HEK293 (cell line): ENCODE results near the gene ESR1.

Experiments used
- CTCF ChIA-PET: fragments of 350-600 bp; formaldehyde crosslinking; extraction: SDS; loops from one replicate; lab custom pipeline; 2021; ENCODE audit warnings: antibody characterized with exemption; lab: Yijun Ruan, JAX
- POLR2A ChIA-PET: fragments of 300-600 bp; formaldehyde crosslinking; extraction: SDS; loops from one replicate; lab custom pipeline; 2020; ENCODE audit warnings: antibody characterized with exemption, inconsistent platforms; lab: Yijun Ruan, JAX
- H3K27ac ChIP-seq: fragments of 200-500 bp; sonication (Bioruptor generic); 2 replicates; pipeline ENCODE4 v1.5.1; 2014; ENCODE audit warnings: low read depth, low read length, control low read depth, inconsistent platforms; ENCODE audit errors: extremely low read depth
- H3K36me3 ChIP-seq, 2 experiments: fragments of 200-500 bp in 1 of 2; sonication (Bioruptor generic) in 1 of 2; 1 replicate in 1 of 2; 2 replicates in 1 of 2; pipeline ENCODE4 v1.5.1; 2014 to 2017; ENCODE audit warnings: inconsistent platforms in 2 of 2, low read length in 2 of 2; ENCODE audit not compliant: control insufficient read depth in 2 of 2, insufficient read depth in 1 of 2
- H3K4me1 ChIP-seq: fragments of 200-500 bp; sonication (Bioruptor generic); 2 replicates; pipeline ENCODE4 v1.5.1; 2014; ENCODE audit warnings: mild to moderate bottlenecking, low read length, inconsistent platforms; ENCODE audit not compliant: control insufficient read depth, insufficient read depth
- H3K4me3 ChIP-seq: 2 replicates; pipeline ENCODE4 v1.5.1; 2011; ENCODE audit warnings: low read depth, mild to moderate bottlenecking, control low read depth, low read length, moderate library complexity
- H3K9me3 ChIP-seq: fragments of 200-500 bp; sonication (Bioruptor generic); 2 replicates; pipeline ENCODE4 v1.5.1; 2014; ENCODE audit warnings: low read depth, low read length, inconsistent platforms; ENCODE audit not compliant: control insufficient read depth, insufficient read depth
- FEZF1 ChIP-seq: fragments of 450-650 bp; formaldehyde crosslinking; IDR thresholded peaks from 2 replicates; pipeline ENCODE4 v1.5.1; 2016; ENCODE audit warnings: missing biosample characterization, missing genetic modification characterization
- HOXA7 ChIP-seq: sonication (generic); formaldehyde crosslinking; IDR thresholded peaks from 2 replicates; pipeline ENCODE4 v1.8.1; 2022; ENCODE audit warnings: missing genetic modification reagents, borderline replicate concordance
- IKZF3 ChIP-seq: fragments of 450-650 bp; IDR thresholded peaks from 2 replicates; pipeline ENCODE4 v1.5.0; 2018; ENCODE audit warnings: missing biosample characterization, mild to moderate bottlenecking, missing genetic modification characterization, moderate library complexity
- KLF16 ChIP-seq: fragments of 450-650 bp; formaldehyde crosslinking; IDR thresholded peaks from 2 replicates; pipeline ENCODE4 v1.5.1; 2017; ENCODE audit warnings: missing biosample characterization, missing genetic modification characterization
- OSR2 ChIP-seq: fragments of 450-650 bp; formaldehyde crosslinking; IDR thresholded peaks from 2 replicates; pipeline ENCODE4 v1.5.1; 2016; ENCODE audit warnings: missing biosample characterization, missing genetic modification characterization
- PRDM10 ChIP-seq: fragments of 450-650 bp; formaldehyde crosslinking; IDR thresholded peaks from 2 replicates; pipeline ENCODE4 v1.5.1; 2016; ENCODE audit warnings: missing biosample characterization, missing genetic modification characterization
- PRDM4 ChIP-seq: fragments of 450-650 bp; formaldehyde crosslinking; IDR thresholded peaks from 2 replicates; pipeline ENCODE4 v1.5.1; 2017; ENCODE audit warnings: missing biosample characterization, missing genetic modification characterization
- SCRT1 ChIP-seq: fragments of 450-650 bp; formaldehyde crosslinking; IDR thresholded peaks from 2 replicates; pipeline ENCODE4 v1.5.1; 2016; ENCODE audit warnings: missing biosample characterization, missing genetic modification characterization, borderline replicate concordance
- TRIM28 ChIP-seq: IDR thresholded peaks from 2 replicates; pipeline ENCODE4 v1.6.1; 2011; ENCODE audit warnings: low read length, control low read depth, borderline replicate concordance
- ZNF184 ChIP-seq: fragments of 450-650 bp; IDR thresholded peaks from 2 replicates; pipeline ENCODE4 v1.5.1; 2018; ENCODE audit warnings: missing biosample characterization, mild to moderate bottlenecking, missing genetic modification characterization
- ZNF2 ChIP-seq: fragments of 450-650 bp; formaldehyde crosslinking; IDR thresholded peaks from 2 replicates; pipeline ENCODE4 v1.5.1; 2016; ENCODE audit warnings: missing biosample characterization, missing genetic modification characterization
- ZNF280C ChIP-seq: fragments of 450-650 bp; formaldehyde crosslinking; IDR thresholded peaks from 2 replicates; pipeline ENCODE4 v1.5.1; 2016; ENCODE audit warnings: missing biosample characterization, missing genetic modification characterization
- ZNF350 ChIP-seq: fragments of 450-650 bp; formaldehyde crosslinking; IDR thresholded peaks from 2 replicates; pipeline ENCODE4 v1.5.0; 2017; ENCODE audit warnings: missing biosample characterization, mild to moderate bottlenecking, missing genetic modification characterization
- ZNF362 ChIP-seq: fragments of 450-650 bp; formaldehyde crosslinking; IDR thresholded peaks from 2 replicates; pipeline ENCODE4 v1.5.1; 2016; ENCODE audit warnings: missing biosample characterization, missing genetic modification characterization
- ZNF488 ChIP-seq: fragments of 450-650 bp; formaldehyde crosslinking; IDR thresholded peaks from 2 replicates; pipeline ENCODE4 v1.5.1; 2016; ENCODE audit warnings: missing biosample characterization, missing genetic modification characterization
- ZNF501 ChIP-seq: fragments of 450-650 bp; formaldehyde crosslinking; IDR thresholded peaks from 2 replicates; pipeline ENCODE4 v1.5.1; 2016; ENCODE audit warnings: missing biosample characterization, missing genetic modification characterization
- ZNF555 ChIP-seq: fragments of 450-650 bp; formaldehyde crosslinking; conservative IDR thresholded peaks from 2 replicates; pipeline ENCODE4 v1.5.1; 2017; ENCODE audit warnings: missing biosample characterization, mild to moderate bottlenecking, missing genetic modification characterization, inconsistent platforms
- ZNF623 ChIP-seq: fragments of 450-650 bp; formaldehyde crosslinking; IDR thresholded peaks from 2 replicates; pipeline ENCODE4 v1.5.1; 2016; ENCODE audit warnings: missing biosample characterization, missing genetic modification characterization
- ZNF654 ChIP-seq: fragments of 450-650 bp; formaldehyde crosslinking; IDR thresholded peaks from 2 replicates; pipeline ENCODE4 v1.5.1; 2016; ENCODE audit warnings: low read depth, missing biosample characterization, missing genetic modification characterization
- ZNF670 ChIP-seq: fragments of 450-650 bp; formaldehyde crosslinking; IDR thresholded peaks from 2 replicates; pipeline ENCODE4 v1.5.1; 2016; ENCODE audit warnings: missing biosample characterization, missing genetic modification characterization, low read depth
- ZNF677 ChIP-seq: fragments of 450-650 bp; IDR thresholded peaks from 2 replicates; pipeline ENCODE4 v1.5.0; 2018; ENCODE audit warnings: missing biosample characterization, mild to moderate bottlenecking, missing genetic modification characterization, moderate library complexity
- ZNF76 ChIP-seq: fragments of 450-650 bp; formaldehyde crosslinking; IDR thresholded peaks from 2 replicates; pipeline ENCODE4; 2016; ENCODE audit warnings: low read depth, missing biosample characterization, missing genetic modification characterization, borderline replicate concordance
- ZNF843 ChIP-seq: fragments of 450-650 bp; formaldehyde crosslinking; IDR thresholded peaks from 2 replicates; pipeline ENCODE4 v1.5.1; 2016; ENCODE audit warnings: missing biosample characterization, missing genetic modification characterization

Gene ESR1

GRCh38 chr6:152122434-152122833, 315.0 kb downstream of the ESR1 start (continued):
- TF ChIP-seq PRDM10 (tag by site-specific recombination) (no peak), KLF16 (tag by site-specific recombination) (no peak), FEZF1 (no peak), ZNF184 (no peak), ZNF280C (tag by site-specific recombination) (no peak), ZNF501 (tag by site-specific recombination) (no peak), ZNF843 (no peak), ZNF2 (tag by site-specific recombination) (no peak), ZNF555 (tag by site-specific recombination) (no peak)

- ChIA-PET CTCF (interaction anchor here (0.6 to 0.8 kb wide), 5 partner anchors 12 to 727 kb away, joined by 3 to 5 read pairs (median 3); no protein-coding TSS in a partner anchor), POLR2A (no interaction called here)
- peaks cover 0 to 7% of the 10 kb centered on the region in 2 experiments; a peak in 1 of 3 replicates for H3K36me3 ChIP-seq
- H3K4me1 ChIP-seq, result no peaks in the 10 kb centered on the region
- TF ChIP-seq ZNF76 (no peak), ZNF350 (tag by site-specific recombination) (no peak)
- no peaks in the 10 kb centered on the region for H3K9me3 ChIP-seq
- H3K27ac ChIP-seq, result no peak overlapping the region
- H3K4me3 ChIP-seq, result no peak overlapping the region
Measured at GRCh38 chr6:152123076-152123475, 315.6 kb downstream of the ESR1 start.

GRCh38 chr6:152124429-152125074, 317.1 kb downstream of the ESR1 start:
- Histone ChIP-seq H3K27ac (no peak overlapping the region), H3K9me3 (no peaks in the 10 kb centered on the region), H3K4me3 (no peak overlapping the region), H3K4me1 (no peaks in the 10 kb centered on the region), H3K36me3 (peaks cover 0 to 13% of the 10 kb centered on the region in 2 experiments; a peak in 1 of 3 replicates)
- CTCF ChIA-PET, result interaction anchor here (0.5 to 3.6 kb wide), 49 partner anchors 9 to 476 kb away, joined by 3 to 62 read pairs (median 4); partner anchors contain the start of gene ESR1
- POLR2A ChIA-PET, result no interaction called here
- no peak for TF ChIP-seq ZNF670 (tag by site-specific recombination)
- TF ChIP-seq SCRT1 (tag by site-specific recombination), result no peak
- no peak for TF ChIP-seq ZNF623 (tag by site-specific recombination)
- peak; percentile 82 for TF ChIP-seq ZNF654 (tag by site-specific recombination)
- TF ChIP-seq ZNF350 (tag by site-specific recombination), result no peak
- TF ChIP-seq OSR2 (tag by site-specific recombination), result no peak
- TF ChIP-seq ZNF362 (tag by site-specific recombination), result no peak
- peak; percentile 68; the same call in 1 of the 2 replicates for TF ChIP-seq ZNF2 (tag by site-specific recombination)
- no peak for TF ChIP-seq TRIM28
- no peak for TF ChIP-seq ZNF488
- TF ChIP-seq HOXA7 (CRISPR knock-in tag), result no peak
- no peak for TF ChIP-seq PRDM4 (tag by site-specific recombination)
- no peak for TF ChIP-seq IKZF3 (tag by site-specific recombination)
- no peak for TF ChIP-seq ZNF677 (tag by site-specific recombination)
